Ectodermal cell (in vitro differentiated cells): Measurements from ENCODE around the gene LPGAT1.

Experiments used
- H3K27ac ChIP-seq: 2 replicates; pipeline ENCODE4 v1.7.0; 2013; ENCODE audit warnings: mild to moderate bottlenecking, low read depth, low read length; ENCODE audit not compliant: insufficient read depth, poor library complexity, severe bottlenecking
- H3K27me3 ChIP-seq: 2 replicates; pipeline ENCODE4 v1.7.0; 2013; ENCODE audit warnings: mild to moderate bottlenecking, low read length; ENCODE audit not compliant: insufficient read depth, control insufficient read depth, poor library complexity, severe bottlenecking
- H3K36me3 ChIP-seq: one replicate; pipeline ENCODE4 v1.7.0; 2013; ENCODE audit warnings: low read length; ENCODE audit not compliant: control insufficient read depth, insufficient read depth
- H3K4me1 ChIP-seq: one replicate; pipeline ENCODE4 v1.7.0; 2013; ENCODE audit warnings: low read length; ENCODE audit not compliant: control insufficient read depth, insufficient read depth
- H3K4me3 ChIP-seq: 2 replicates; pipeline ENCODE4 v1.7.0; 2013; ENCODE audit warnings: low read depth, low read length, control low read depth; ENCODE audit not compliant: insufficient read depth
- H3K9me3 ChIP-seq: 2 replicates; pipeline ENCODE4 v1.7.0; 2013; ENCODE audit warnings: mild to moderate bottlenecking, low read length, moderate library complexity; ENCODE audit not compliant: control insufficient read depth
- WGBS, 2 experiments: methylation state at CpG; one replicate each; pipeline ENCODE4 v1.1.7; 2013; ENCODE audit warnings: missing lambda C conversion rate in 2 of 2; 5-methylcytosine and 5-hydroxymethylcytosine counted together

Gene LPGAT1

GRCh38 chr1:211775170-211775569 is 55.4 kb downstream of the LPGAT1 start:
- Histone ChIP-seq H3K36me3 (no peaks in the 10 kb centered on the region), H3K27ac (no peak overlapping the region), H3K4me1 (no peaks in the 10 kb centered on the region), H3K4me3 (no peak overlapping the region), H3K27me3 (no peaks in the 10 kb centered on the region), H3K9me3 (no peaks in the 10 kb centered on the region)
- WGBS, 2 experiments, result 89 to 97% methylated on average over 3 to 4 of the region's 4 CpGs

DNA sequence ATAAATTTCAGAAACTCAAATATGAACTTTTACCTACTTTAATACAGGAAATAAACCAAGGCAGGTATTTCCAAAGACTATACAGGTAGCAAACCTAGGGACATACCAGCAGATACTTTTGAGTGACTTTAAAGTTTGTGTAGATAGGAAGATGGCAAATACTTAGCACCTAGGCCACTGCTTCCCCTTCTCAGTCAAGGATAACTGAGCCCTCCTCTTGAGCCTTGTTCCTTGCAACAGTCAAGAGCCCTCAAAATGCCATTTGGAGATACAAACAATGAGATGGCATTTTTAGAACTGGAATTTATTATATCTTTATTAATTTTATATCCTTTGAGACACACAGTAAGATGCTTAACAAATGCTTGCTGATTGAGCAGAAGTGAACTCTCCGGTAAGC is 65.9 kb downstream of the LPGAT1 start:
- no peaks in the 10 kb centered on the region for H3K27me3 ChIP-seq
- no peaks in the 10 kb centered on the region for H3K36me3 ChIP-seq
- no peaks in the 10 kb centered on the region for H3K4me1 ChIP-seq
- 83 to 100% methylated on average over 1 of the region's 1 CpG for WGBS, 2 experiments
- no peak overlapping the region for H3K4me3 ChIP-seq
- H3K9me3 ChIP-seq, result no peaks in the 10 kb centered on the region
- H3K27ac ChIP-seq, result no peak overlapping the region

- H3K27ac ChIP-seq, result no peak overlapping the region
- no peaks in the 10 kb centered on the region for H3K36me3 ChIP-seq
- H3K4me1 ChIP-seq, result no peaks in the 10 kb centered on the region
- H3K4me3 ChIP-seq, result no peak overlapping the region
- 88 to 91% methylated on average over 3 of the region's 3 CpGs for WGBS, 2 experiments
- H3K27me3 ChIP-seq, result no peaks in the 10 kb centered on the region
- H3K9me3 ChIP-seq, result no peaks in the 10 kb centered on the region
Observed at GRCh38 chr1:211762206-211762605, 68.4 kb downstream of the LPGAT1 start.

GRCh38 chr1:211761400-211761799 is 69.2 kb downstream of the LPGAT1 start:
- H3K27ac ChIP-seq, result no peak overlapping the region

GRCh38 chr1:211756471-211757020 is 74.0 kb downstream of the LPGAT1 start:
- Histone ChIP-seq H3K4me3 (no peak overlapping the region), H3K36me3 (no peaks in the 10 kb centered on the region), H3K27ac (no peak overlapping the region), H3K9me3 (no peaks in the 10 kb centered on the region), H3K4me1 (no peaks in the 10 kb centered on the region), H3K27me3 (no peaks in the 10 kb centered on the region)
- WGBS, 2 experiments, result 92 to 93% methylated on average over 7 of the region's 7 CpGs

More at GRCh38 chr1:211761400-211761799, 69.2 kb downstream of the LPGAT1 start:
- H3K36me3 ChIP-seq, result no peaks in the 10 kb centered on the region
- no peaks in the 10 kb centered on the region for H3K27me3 ChIP-seq
- no peaks in the 10 kb centered on the region for H3K9me3 ChIP-seq
- no peak overlapping the region for H3K4me3 ChIP-seq
- H3K4me1 ChIP-seq, result no peaks in the 10 kb centered on the region

- H3K36me3 ChIP-seq, result no peaks in the 10 kb centered on the region
- no peak overlapping the region for H3K4me3 ChIP-seq
- no peaks in the 10 kb centered on the region for H3K4me1 ChIP-seq
- H3K27ac ChIP-seq, result no peak overlapping the region
- WGBS, 2 experiments, result 83 to 85% methylated on average over 3 to 4 of the region's 4 CpGs
- no peaks in the 10 kb centered on the region for H3K27me3 ChIP-seq
- H3K9me3 ChIP-seq, result no peaks in the 10 kb centered on the region
Observed at GRCh38 chr1:211753649-211754251, 76.8 kb downstream of the LPGAT1 start.

DNA sequence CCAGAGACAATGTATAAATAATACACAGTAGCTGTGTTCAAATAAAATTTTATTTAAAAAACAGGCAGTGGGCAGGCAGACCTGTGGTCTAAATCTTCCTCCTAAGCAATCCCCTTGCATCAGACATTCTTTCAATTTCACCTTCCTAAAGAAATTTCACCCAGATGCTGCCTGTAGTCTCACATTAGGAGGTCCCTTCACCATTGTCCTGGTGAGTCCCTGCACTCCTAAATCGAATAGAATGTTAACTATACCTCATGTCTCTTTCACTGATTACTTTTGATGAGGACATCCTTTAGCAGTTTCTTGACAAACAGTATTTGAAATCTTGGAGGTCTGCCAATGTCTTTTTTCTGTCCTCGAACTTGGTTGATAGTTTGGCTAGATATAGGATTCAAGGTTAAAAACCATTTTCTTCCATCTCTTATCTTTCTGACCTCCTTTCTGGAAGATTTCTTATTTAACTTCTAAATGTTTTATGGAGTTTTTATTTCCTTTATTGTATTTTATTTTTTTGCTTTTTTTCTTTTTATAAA is 77.5 kb downstream of the LPGAT1 start:
- WGBS, 2 experiments, result 46 to 61% methylated on average over 2 of the region's 2 CpGs
- H3K4me3 ChIP-seq, result no peak overlapping the region
- no peaks in the 10 kb centered on the region for H3K27me3 ChIP-seq
- no peak overlapping the region for H3K27ac ChIP-seq
- no peaks in the 10 kb centered on the region for H3K36me3 ChIP-seq
- no peaks in the 10 kb centered on the region for H3K9me3 ChIP-seq
- H3K4me1 ChIP-seq, result no peaks in the 10 kb centered on the region

GRCh38 chr1:211752317-211752716 is 78.2 kb downstream of the LPGAT1 start:
- H3K27ac ChIP-seq, result no peak overlapping the region

DNA sequence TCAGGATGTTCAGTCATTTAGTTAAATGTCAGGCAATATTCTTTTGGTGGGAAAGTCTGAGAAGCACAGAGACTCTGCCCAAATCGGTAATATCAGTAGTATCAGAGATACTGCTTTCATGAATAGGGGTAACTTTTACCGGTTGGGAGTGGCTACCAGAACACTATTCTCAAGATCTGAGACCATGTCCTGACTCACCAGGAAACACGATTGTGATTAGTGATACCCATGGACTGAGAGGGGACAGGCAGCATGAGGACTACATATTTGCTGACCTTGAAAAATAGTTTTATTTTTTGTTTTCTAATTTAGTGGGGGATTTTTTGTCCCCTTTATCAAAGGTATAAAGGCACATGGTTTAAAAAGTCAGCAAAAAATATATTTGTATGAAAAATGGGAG is 79.1 kb downstream of the LPGAT1 start:
- Histone ChIP-seq H3K36me3 (no peaks in the 10 kb centered on the region), H3K27me3 (no peaks in the 10 kb centered on the region), H3K27ac (no peak overlapping the region), H3K4me3 (no peak overlapping the region), H3K9me3 (no peaks in the 10 kb centered on the region), H3K4me1 (no peaks in the 10 kb centered on the region)
- 85 to 89% methylated on average over 3 of the region's 3 CpGs for WGBS, 2 experiments

More at GRCh38 chr1:211752317-211752716, 78.2 kb downstream of the LPGAT1 start:
- Histone ChIP-seq H3K27me3 (no peaks in the 10 kb centered on the region), H3K4me1 (no peaks in the 10 kb centered on the region), H3K4me3 (no peak overlapping the region), H3K36me3 (no peaks in the 10 kb centered on the region), H3K9me3 (no peaks in the 10 kb centered on the region)
- WGBS, 2 experiments, result 80 to 81% methylated on average over 3 of the region's 4 CpGs

DNA sequence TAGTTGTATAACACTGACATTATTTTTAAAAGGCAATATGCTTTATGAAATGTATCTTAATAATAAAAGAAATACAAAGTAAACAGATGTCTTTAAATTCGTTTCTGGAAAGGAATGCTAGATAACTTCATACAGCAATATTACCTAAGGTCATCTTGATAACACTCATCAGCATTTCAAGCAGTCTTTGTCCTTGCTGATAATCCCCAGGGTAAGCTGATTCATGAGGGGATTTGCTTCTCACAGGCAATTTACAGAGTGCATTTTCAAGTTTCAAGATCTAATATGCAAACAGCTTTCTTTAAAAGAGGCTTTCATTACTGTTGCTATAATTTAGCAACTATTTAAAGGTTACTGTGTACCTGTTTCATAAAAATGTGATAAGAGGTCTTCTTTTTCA is 80.0 kb downstream of the LPGAT1 start:
- 58 to 83% methylated on average over 1 of the region's 1 CpG for WGBS, 2 experiments
- no peak overlapping the region for H3K27ac ChIP-seq
- H3K27me3 ChIP-seq, result no peaks in the 10 kb centered on the region
- no peaks in the 10 kb centered on the region for H3K9me3 ChIP-seq
- H3K4me3 ChIP-seq, result no peak overlapping the region
- H3K36me3 ChIP-seq, result no peaks in the 10 kb centered on the region
- H3K4me1 ChIP-seq, result no peaks in the 10 kb centered on the region
